ENCODE measurements around the gene HSPE1.
"Not testable (repeated sequence)": the region's sequence is repeated elsewhere in the genome, so short reads cannot be mapped to it uniquely, and the experiment has no call there.

HSPE1 gene

DNA sequence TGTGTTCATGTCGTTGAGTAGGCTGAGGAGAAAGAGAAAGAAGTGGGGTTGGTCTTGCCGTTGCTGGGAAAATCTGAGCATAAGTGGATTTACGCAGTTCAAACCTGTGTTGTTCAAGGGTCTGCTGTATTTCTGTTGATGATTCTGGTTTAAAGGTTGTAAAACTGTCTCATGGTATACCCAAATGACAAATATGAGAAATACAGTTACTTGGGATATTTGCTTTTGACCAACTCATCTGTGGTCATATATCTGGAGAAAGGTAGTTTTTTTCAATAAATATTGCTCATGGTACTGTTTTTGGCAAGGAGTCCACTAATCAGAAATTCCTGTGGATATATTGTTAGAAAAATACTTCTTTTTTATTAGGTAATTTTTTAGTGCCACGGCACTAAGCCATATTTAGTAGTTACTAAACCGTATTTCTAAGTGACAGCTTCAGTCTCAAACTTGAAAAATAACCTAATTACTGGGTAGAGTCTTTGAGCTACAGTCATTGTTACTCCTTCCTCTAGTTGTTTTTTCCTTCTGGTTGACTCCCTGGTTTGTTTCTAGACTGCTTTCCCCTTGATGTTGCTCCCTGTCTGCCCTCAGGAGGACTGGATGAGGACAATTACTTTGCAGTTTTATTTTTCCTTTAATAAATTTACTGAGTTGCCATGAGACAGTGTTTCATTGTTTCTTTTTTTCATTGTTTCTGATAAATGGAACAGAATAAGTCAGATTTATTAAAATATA lies 47.2 kb downstream of the HSPE1 start:
- Histone ChIP-seq H4K20me1 (ENCODE audit: insufficient read depth, low read length) (no peaks in the 10 kb centered on the region; the same call in 1 of the 2 replicates), H3K79me2 (ENCODE audit: insufficient read depth, low read length) (peaks cover 40% of the 10 kb centered on the region), H3K9me3 (ENCODE audit: insufficient read depth, low read length, severe bottlenecking) (no peaks in the 10 kb centered on the region), H3K27ac (ENCODE audit: low read length) (no peak overlapping the region), H2AFZ (ENCODE audit: low read depth, low read length) (no peak overlapping the region), H3K4me1 (ENCODE audit: insufficient read depth, low read length) (no peaks in the 10 kb centered on the region), H3K9ac (ENCODE audit: low read depth, low read length) (no peak overlapping the region), H3K4me2 (ENCODE audit: insufficient read depth, low read length) (no peak overlapping the region), H3K4me3 (ENCODE audit: low read depth in 1 of 2, low read length in 2 of 2) (no peak overlapping the region), H3K27me3 (ENCODE audit: insufficient read depth, low read length, poor library complexity) (no peaks in the 10 kb centered on the region), H3K36me3 (ENCODE audit: insufficient read depth, low read length) (peaks cover 70% of the 10 kb centered on the region)
- TF ChIP-seq, protein P1, sequence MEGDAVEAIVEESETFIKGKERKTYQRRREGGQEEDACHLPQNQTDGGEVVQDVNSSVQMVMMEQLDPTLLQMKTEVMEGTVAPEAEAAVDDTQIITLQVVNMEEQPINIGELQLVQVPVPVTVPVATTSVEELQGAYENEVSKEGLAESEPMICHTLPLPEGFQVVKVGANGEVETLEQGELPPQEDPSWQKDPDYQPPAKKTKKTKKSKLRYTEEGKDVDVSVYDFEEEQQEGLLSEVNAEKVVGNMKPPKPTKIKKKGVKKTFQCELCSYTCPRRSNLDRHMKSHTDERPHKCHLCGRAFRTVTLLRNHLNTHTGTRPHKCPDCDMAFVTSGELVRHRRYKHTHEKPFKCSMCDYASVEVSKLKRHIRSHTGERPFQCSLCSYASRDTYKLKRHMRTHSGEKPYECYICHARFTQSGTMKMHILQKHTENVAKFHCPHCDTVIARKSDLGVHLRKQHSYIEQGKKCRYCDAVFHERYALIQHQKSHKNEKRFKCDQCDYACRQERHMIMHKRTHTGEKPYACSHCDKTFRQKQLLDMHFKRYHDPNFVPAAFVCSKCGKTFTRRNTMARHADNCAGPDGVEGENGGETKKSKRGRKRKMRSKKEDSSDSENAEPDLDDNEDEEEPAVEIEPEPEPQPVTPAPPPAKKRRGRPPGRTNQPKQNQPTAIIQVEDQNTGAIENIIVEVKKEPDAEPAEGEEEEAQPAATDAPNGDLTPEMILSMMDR (IDR thresholded peaks at IDR 0.05; ENCODE audit: borderline replicate concordance, extremely low read depth, low read length, poor library complexity, severe bottlenecking): no peak
- TF ChIP-seq EZH2 (IDR thresholded peaks at IDR 0.05; ENCODE audit: borderline replicate concordance, low read depth, low read length, severe bottlenecking): no peak
- no peak for DNase-seq
- ATAC-seq (ENCODE audit: insufficient read depth, low read depth): no peak

DNA sequence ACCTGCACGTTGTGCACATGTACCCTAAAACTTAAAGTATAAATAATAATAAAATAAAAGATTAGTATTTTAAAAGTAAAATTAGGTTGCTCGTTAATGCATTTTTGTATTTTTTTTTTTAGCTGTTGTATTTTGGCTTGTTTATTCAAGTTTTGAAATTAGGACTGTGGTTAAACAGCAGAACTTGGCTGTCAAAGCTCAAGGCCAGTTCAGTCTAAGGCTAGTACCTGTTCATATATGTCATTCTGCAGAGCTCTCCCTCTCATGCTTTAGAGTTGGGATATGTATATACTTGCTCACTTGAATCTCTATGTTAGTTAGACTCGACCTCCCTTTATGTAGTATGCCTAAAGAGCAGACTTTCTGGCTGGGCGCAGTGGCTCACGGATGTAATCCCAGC lies 48.4 kb downstream of the HSPE1 start:
- Histone ChIP-seq H3K9ac (ENCODE audit: low read depth, low read length) (no peak overlapping the region), H3K36me3 (ENCODE audit: insufficient read depth, low read length) (peaks cover 69% of the 10 kb centered on the region), H3K4me1 (ENCODE audit: insufficient read depth, low read length) (no peaks in the 10 kb centered on the region), H3K27ac (ENCODE audit: low read length) (no peak overlapping the region), H3K4me2 (ENCODE audit: insufficient read depth, low read length) (no peak overlapping the region), H3K27me3 (ENCODE audit: insufficient read depth, low read length, poor library complexity) (no peaks in the 10 kb centered on the region), H4K20me1 (ENCODE audit: insufficient read depth, low read length) (no peaks in the 10 kb centered on the region; the same call in 1 of the 2 replicates), H3K4me3 (ENCODE audit: low read depth in 1 of 2, low read length in 2 of 2) (no peak overlapping the region), H3K9me3 (ENCODE audit: insufficient read depth, low read length, severe bottlenecking) (no peaks in the 10 kb centered on the region), H2AFZ (ENCODE audit: low read depth, low read length) (no peak overlapping the region), H3K79me2 (ENCODE audit: insufficient read depth, low read length) (peaks cover 29% of the 10 kb centered on the region)
- ATAC-seq (ENCODE audit: insufficient read depth, low read depth) (no peak), DNase-seq (no peak)
- TF ChIP-seq, protein P1 (IDR thresholded peaks at IDR 0.05; ENCODE audit: borderline replicate concordance, extremely low read depth, low read length, poor library complexity, severe bottlenecking): no peak
- TF ChIP-seq EZH2 (IDR thresholded peaks at IDR 0.05; ENCODE audit: borderline replicate concordance, low read depth, low read length, severe bottlenecking): no peak

DNA sequence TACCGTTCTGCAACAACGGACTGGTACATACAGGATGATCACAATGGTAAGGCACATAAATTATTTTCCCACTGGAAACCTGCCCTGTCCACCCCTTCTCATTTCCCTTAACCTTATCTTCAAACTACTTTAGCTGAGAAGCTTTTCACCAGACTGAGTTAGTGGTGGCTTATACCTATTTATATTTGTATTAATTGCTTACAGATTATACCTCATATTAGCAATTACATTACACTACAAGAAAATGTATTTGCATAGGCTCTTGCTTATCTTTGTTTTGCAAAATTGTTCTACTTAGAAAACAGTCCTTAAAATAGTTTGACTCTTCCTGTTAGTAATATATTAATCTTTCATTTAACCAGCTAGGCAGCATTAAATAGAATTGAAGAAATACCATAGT lies 51.1 kb downstream of the HSPE1 start:
- H3K9me3 ChIP-seq (ENCODE audit: insufficient read depth, low read length, severe bottlenecking); H3K27ac ChIP-seq (ENCODE audit: low read length); H2AFZ ChIP-seq (ENCODE audit: low read depth, low read length); H3K9ac ChIP-seq (ENCODE audit: low read depth, low read length); H3K4me3 ChIP-seq (ENCODE audit: low read depth in 1 of 2, low read length in 2 of 2); ATAC-seq (ENCODE audit: insufficient read depth, low read depth); DNase-seq; H3K4me1 ChIP-seq (ENCODE audit: insufficient read depth, low read length); H3K27me3 ChIP-seq (ENCODE audit: insufficient read depth, low read length, poor library complexity); H4K20me1 ChIP-seq (ENCODE audit: insufficient read depth, low read length); H3K4me2 ChIP-seq (ENCODE audit: insufficient read depth, low read length): not testable (repeated sequence)
- Histone ChIP-seq H3K79me2 (ENCODE audit: insufficient read depth, low read length) (peaks cover 18% of the 10 kb centered on the region), H3K36me3 (ENCODE audit: insufficient read depth, low read length) (peaks cover 69% of the 10 kb centered on the region)

Data from DND-41 (cell line).